Smooth muscle cell (in vitro differentiated cells): ENCODE measurements around the gene KRTAP5-3. TPM values are rescaled to one million over a fixed set of nuclear protein-coding genes. Genes with fewer than 3 reads are reported as not detected.
"Not testable (repeated sequence)": the region's sequence is repeated elsewhere in the genome, so short reads cannot be mapped to it uniquely, and the experiment has no call there.

Experiments used
- DNase-seq: peaks from one replicate; lab custom pipeline; 2025; ENCODE audit not compliant: unreplicated experiment; lab: John Stamatoyannopoulos, UW
- H2AFZ ChIP-seq: fragments of 200-600 bp; sonication (generic); 2 replicates; pipeline ENCODE4 v1.6.0; 2016; ENCODE audit warnings: antibody characterized with exemption, low read depth, mild to moderate bottlenecking
- H3F3A ChIP-seq: fragments of 200-600 bp; sonication (generic); 2 replicates; pipeline ENCODE4 v1.6.0; 2017; ENCODE audit warnings: antibody characterized with exemption, low read depth
- H3K27ac ChIP-seq: fragments of 200-600 bp; sonication (generic); 2 replicates; pipeline ENCODE4 v1.5.1; 2016; ENCODE audit warnings: low read depth, mild to moderate bottlenecking
- H3K27me3 ChIP-seq: fragments of 200-600 bp; sonication (generic); 2 replicates; pipeline ENCODE4 v1.6.1; 2016; ENCODE audit warnings: low read depth, mild to moderate bottlenecking
- H3K36me3 ChIP-seq: fragments of 200-600 bp; sonication (generic); 2 replicates; pipeline ENCODE4 v1.5.1; 2016; ENCODE audit warnings: low read depth
- H3K4me1 ChIP-seq: fragments of 200-600 bp; sonication (generic); 2 replicates; pipeline ENCODE4 v1.5.1; 2016; ENCODE audit warnings: low read depth
- H3K4me2 ChIP-seq: fragments of 200-600 bp; sonication (generic); 2 replicates; pipeline ENCODE4 v1.6.0; 2016; ENCODE audit warnings: mild to moderate bottlenecking
- H3K4me3 ChIP-seq: fragments of 200-600 bp; sonication (generic); 2 replicates; pipeline ENCODE4 v1.5.1; 2016; ENCODE audit warnings: mild to moderate bottlenecking
- H3K79me2 ChIP-seq: fragments of 200-600 bp; sonication (generic); 2 replicates; pipeline ENCODE4 v1.6.0; 2016; ENCODE audit warnings: low read depth, mild to moderate bottlenecking
- H3K9ac ChIP-seq: fragments of 200-600 bp; sonication (generic); 2 replicates; pipeline ENCODE4 v1.6.0; 2016; ENCODE audit warnings: low read depth
- H3K9me3 ChIP-seq: fragments of 200-600 bp; sonication (generic); replicated peaks from 2 replicates; pipeline ENCODE4 v1.5.1; 2016; ENCODE audit warnings: low read depth
- H4K20me1 ChIP-seq: fragments of 200-600 bp; sonication (generic); 2 replicates; pipeline ENCODE4 v1.6.0; 2016; ENCODE audit warnings: low read depth
- CTCF ChIP-seq: fragments of 200-600 bp; sonication (generic); IDR thresholded peaks from 2 replicates; pipeline ENCODE4 v1.5.1; 2017; ENCODE audit warnings: borderline replicate concordance, mild to moderate bottlenecking, antibody characterized with exemption; ENCODE audit not compliant: insufficient read depth, poor library complexity, severe bottlenecking
- WGBS: methylation state at CpG from one replicate; pipeline ENCODE4 v1.1.7; 2016; ENCODE audit warnings: low lambda C conversion rate; 5-methylcytosine and 5-hydroxymethylcytosine counted together
- polyA plus RNA-seq: library from polyadenylated mRNA; unstranded; fragments of >200 nt; fragmentation: Nextera tagmentation; extraction: Ambion mirVana; gene quantifications from 2 replicates; pipeline ENCODE4 v1.2.1, GENCODE V29; 2016
- total RNA-seq: library from RNA; depleted of rRNA; stranded (reverse); fragments of >200 nt; gene quantifications from 2 replicates; pipeline ENCODE4 v1.2.3, GENCODE V29; 2014

The KRTAP5-3 gene
- total and polyA plus RNA-seq, 2 experiments from 2014 or later = not detected

GRCh38 chr11:1647901-1648652, 39.8 kb upstream of the KRTAP5-3 start:
- no peak for DNase-seq

GRCh38 chr11:1646540-1646939, 38.3 kb upstream of the KRTAP5-3 start:
- not testable (repeated sequence) for H3K79me2 ChIP-seq, H3K36me3 ChIP-seq, H3K9me3 ChIP-seq, DNase-seq, H3K4me2 ChIP-seq, H3K27ac ChIP-seq, H3K27me3 ChIP-seq, H2AFZ ChIP-seq, H3F3A ChIP-seq, H4K20me1 ChIP-seq, H3K4me3 ChIP-seq, H3K9ac ChIP-seq, H3K4me1 ChIP-seq
- WGBS = 96% methylated on average over 10 of the region's 10 CpGs

More at GRCh38 chr11:1647901-1648652, 39.8 kb upstream of the KRTAP5-3 start:
- H3K4me3 ChIP-seq = no peak overlapping the region
- H3K27me3 ChIP-seq = no peaks in the 10 kb centered on the region
- H2AFZ ChIP-seq = no peak overlapping the region
- H3K9me3 ChIP-seq = no peaks in the 10 kb centered on the region
- no peaks in the 10 kb centered on the region for H3K36me3 ChIP-seq
- H3K9ac ChIP-seq = no peak overlapping the region
- peaks cover 3% of the 10 kb centered on the region for H3K4me1 ChIP-seq
- H3K4me2 ChIP-seq = no peak overlapping the region
- H3K27ac ChIP-seq = no peak overlapping the region
- 90% methylated on average over 35 of the region's 35 CpGs for WGBS
- no peaks in the 10 kb centered on the region for H3K79me2 ChIP-seq
- TF ChIP-seq CTCF = no peak
- no peaks in the 10 kb centered on the region for H4K20me1 ChIP-seq
- peaks cover 7% of the 10 kb centered on the region for H3F3A ChIP-seq

GRCh38 chr11:1645357-1645821, 37.1 kb upstream of the KRTAP5-3 start:
- DNase-seq = no peak

More at GRCh38 chr11:1645357-1645821, 37.1 kb upstream of the KRTAP5-3 start:
- no peaks in the 10 kb centered on the region for H3K9me3 ChIP-seq
- no peaks in the 10 kb centered on the region for H4K20me1 ChIP-seq
- H3K4me3 ChIP-seq = no peak overlapping the region
- no peak overlapping the region for H2AFZ ChIP-seq
- H3K27me3 ChIP-seq = no peaks in the 10 kb centered on the region
- H3F3A ChIP-seq = no peaks in the 10 kb centered on the region
- no peak for TF ChIP-seq CTCF
- H3K27ac ChIP-seq = no peak overlapping the region
- H3K36me3 ChIP-seq = no peaks in the 10 kb centered on the region
- H3K9ac ChIP-seq = no peak overlapping the region
- no peak overlapping the region for H3K4me2 ChIP-seq
- no peaks in the 10 kb centered on the region for H3K79me2 ChIP-seq
- H3K4me1 ChIP-seq = no peaks in the 10 kb centered on the region
- WGBS = 94% methylated on average over 12 of the region's 12 CpGs
